ENCODE data around the gene SYNPR. TPM values are rescaled to one million over a fixed set of nuclear protein-coding genes. Genes with fewer than 3 reads are reported as not detected.

Gene SYNPR
- total RNA-seq, 2 experiments from 2014 or later = not detected

- peaks cover 13% of the 10 kb centered on the region for H3K27me3 Mint-ChIP-seq
- no peaks in the 10 kb centered on the region for H3K9me3 Mint-ChIP-seq
- Histone ChIP-seq H3K36me3 (ENCODE audit: insufficient read depth, low read length) (no peaks in the 10 kb centered on the region), H3K9me3 (ENCODE audit: control insufficient read depth in 1 of 2, insufficient read depth in 1 of 2, low read length in 2 of 2) (peaks cover 0 to 7% of the 10 kb centered on the region in 2 experiments), H3K27ac (ENCODE audit: low read depth in 1 of 2, low read length in 2 of 2) (no peak overlapping the region), H3K4me3 (ENCODE audit: low read length) (no peak overlapping the region), H3K27me3 (ENCODE audit: control insufficient read depth in 1 of 2, insufficient read depth in 2 of 2, low read length in 2 of 2) (no peaks in the 10 kb centered on the region), H3K4me1 (ENCODE audit: insufficient read depth, low read length) (no peaks in the 10 kb centered on the region)
- intact Hi-C loops (cut with DNase I, micrococcal nuclease) = no loop called here
- no peaks in the 10 kb centered on the region for H3K36me3 Mint-ChIP-seq (ENCODE audit: low read depth)
- no peak for TF ChIP-seq CTCF (IDR thresholded peaks at IDR 0.05)
- POLR2A ChIA-PET = no interaction called here
- no peak overlapping the region for H3K4me3 Mint-ChIP-seq
- DNase-seq (no peak), ATAC-seq (ENCODE audit: poor library complexity) (no peak)
- H3K27ac Mint-ChIP-seq = no peak overlapping the region
- H3K4me1 Mint-ChIP-seq (ENCODE audit: low read depth) = no peaks in the 10 kb centered on the region
- CTCF ChIA-PET = no interaction called here
These were observed 192.6 kb downstream of the SYNPR start for GRCh38 chr3:63470745-63471144.

- no peak for TF ChIP-seq CTCF (IDR thresholded peaks at IDR 0.05)
- no peak for ATAC-seq (ENCODE audit: poor library complexity)
- Mint-ChIP-seq H3K27me3 (peaks cover 14% of the 10 kb centered on the region), H3K27ac (no peak overlapping the region), H3K9me3 (no peaks in the 10 kb centered on the region), H3K36me3 (ENCODE audit: low read depth) (no peaks in the 10 kb centered on the region), H3K4me3 (no peak overlapping the region), H3K4me1 (ENCODE audit: low read depth) (no peaks in the 10 kb centered on the region)
- Histone ChIP-seq H3K4me1 (ENCODE audit: insufficient read depth, low read length) (no peaks in the 10 kb centered on the region), H3K4me3 (ENCODE audit: low read length) (no peak overlapping the region), H3K27ac (ENCODE audit: low read depth in 1 of 2, low read length in 2 of 2) (no peak overlapping the region), H3K36me3 (ENCODE audit: insufficient read depth, low read length) (no peaks in the 10 kb centered on the region), H3K9me3 (ENCODE audit: control insufficient read depth in 1 of 2, insufficient read depth in 1 of 2, low read length in 2 of 2) (peaks cover 0 to 7% of the 10 kb centered on the region in 2 experiments), H3K27me3 (ENCODE audit: control insufficient read depth in 1 of 2, insufficient read depth in 2 of 2, low read length in 2 of 2) (no peaks in the 10 kb centered on the region)
- POLR2A ChIA-PET = no interaction called here
- DNase-seq = no peak
- CTCF ChIA-PET = no interaction called here
- intact Hi-C loops (cut with DNase I, micrococcal nuclease) = no loop called here
These were observed 193.7 kb downstream of the SYNPR start for GRCh38 chr3:63471781-63472180.

- Histone ChIP-seq H3K27me3 (ENCODE audit: control insufficient read depth in 1 of 2, insufficient read depth in 2 of 2, low read length in 2 of 2) (no peaks in the 10 kb centered on the region), H3K4me3 (ENCODE audit: low read length) (no peak overlapping the region), H3K4me1 (ENCODE audit: insufficient read depth, low read length) (no peaks in the 10 kb centered on the region), H3K36me3 (ENCODE audit: insufficient read depth, low read length) (no peaks in the 10 kb centered on the region), H3K9me3 (ENCODE audit: control insufficient read depth in 1 of 2, insufficient read depth in 1 of 2, low read length in 2 of 2) (peaks cover 0 to 9% of the 10 kb centered on the region in 2 experiments), H3K27ac (ENCODE audit: low read depth in 1 of 2, low read length in 2 of 2) (no peak overlapping the region)
- no peak overlapping the region for H3K27ac Mint-ChIP-seq
- H3K36me3 Mint-ChIP-seq (ENCODE audit: low read depth) = no peaks in the 10 kb centered on the region
- no peak for TF ChIP-seq CTCF (IDR thresholded peaks at IDR 0.05)
- DNase-seq (no peak), ATAC-seq (ENCODE audit: poor library complexity) (no peak)
- POLR2A ChIA-PET = no interaction called here
- intact Hi-C loops (cut with DNase I, micrococcal nuclease) = no loop called here
- no peaks in the 10 kb centered on the region for H3K4me1 Mint-ChIP-seq (ENCODE audit: low read depth)
- peaks cover 14% of the 10 kb centered on the region for H3K27me3 Mint-ChIP-seq
- H3K4me3 Mint-ChIP-seq = no peak overlapping the region
- CTCF ChIA-PET = interaction anchor here (1.3 kb wide), 1 partner anchor 17 kb away, joined by 3 read pairs; no protein-coding TSS in a partner anchor
- H3K9me3 Mint-ChIP-seq = peaks cover 2% of the 10 kb centered on the region
These were observed 195.6 kb downstream of the SYNPR start for GRCh38 chr3:63473641-63474166.
